Measurements from ENCODE around the gene OR8K5.
"Not testable (repeated sequence)": the region's sequence is repeated elsewhere in the genome, so short reads cannot be mapped to it uniquely, and the experiment has no call there.

The OR8K5 gene

DNA sequence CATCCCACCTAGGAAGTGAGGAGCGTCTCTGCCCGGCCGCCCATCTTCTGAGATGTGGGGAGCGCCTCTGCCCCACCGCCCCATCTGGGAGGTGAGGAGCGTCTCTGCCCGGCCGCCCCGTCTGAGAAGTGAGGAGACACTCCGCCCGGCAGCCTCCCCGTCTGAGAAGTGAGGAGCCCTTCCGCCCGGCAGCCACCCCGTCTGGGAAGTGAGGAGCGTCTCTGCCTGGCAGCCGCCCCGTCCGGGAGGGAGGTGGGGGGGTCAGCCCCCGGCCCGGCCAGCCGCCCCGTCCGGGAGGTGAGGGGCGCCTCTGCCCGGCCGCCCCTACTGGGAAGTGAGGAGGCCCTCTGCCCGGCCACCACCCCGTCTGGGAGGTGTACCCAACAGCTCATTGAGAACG lies 16.4 kb downstream of the OR8K5 start:
- not testable (repeated sequence) for H3K36me3 ChIP-seq (ENCODE audit: control insufficient read depth, insufficient read depth, low read length); H3K4me1 ChIP-seq (ENCODE audit: control insufficient read depth, insufficient read depth, low read length); H3K9ac ChIP-seq (ENCODE audit: low read depth, low read length); H3K27ac ChIP-seq (ENCODE audit: low read depth, low read length); H3K27me3 ChIP-seq (ENCODE audit: control insufficient read depth, insufficient read depth, low read length); H3K4me3 ChIP-seq (ENCODE audit: low read depth, low read length); H3K9me3 ChIP-seq (ENCODE audit: control insufficient read depth, insufficient read depth, low read length)

- H3K4me3 ChIP-seq (ENCODE audit: low read depth, low read length) = no peak within 1 kb of the TSS
- H3K9ac ChIP-seq (ENCODE audit: low read depth, low read length) = no peak within 1 kb of the TSS
- no peaks in the 10 kb centered on the region for H3K4me1 ChIP-seq (ENCODE audit: control insufficient read depth, insufficient read depth, low read length)
- H3K27ac ChIP-seq (ENCODE audit: low read depth, low read length) = no peak within 1 kb of the TSS
- no peaks in the 10 kb centered on the region for H3K9me3 ChIP-seq (ENCODE audit: control insufficient read depth, insufficient read depth, low read length)
- H3K27me3 ChIP-seq (ENCODE audit: control insufficient read depth, insufficient read depth, low read length) = no peaks in the 10 kb centered on the region
- H3K36me3 ChIP-seq (ENCODE audit: control insufficient read depth, insufficient read depth, low read length) = no peaks in the 10 kb centered on the region
These were observed 19.9 kb downstream of the OR8K5 start, which contains the start of gene OR8J3 for GRCh38 chr11:56140151-56140661. Gene OR8J3, minus strand, starts transcription at chr11:56140201. Its CDS starts 2,483 bp downstream, at chr11:56137718.

DNA sequence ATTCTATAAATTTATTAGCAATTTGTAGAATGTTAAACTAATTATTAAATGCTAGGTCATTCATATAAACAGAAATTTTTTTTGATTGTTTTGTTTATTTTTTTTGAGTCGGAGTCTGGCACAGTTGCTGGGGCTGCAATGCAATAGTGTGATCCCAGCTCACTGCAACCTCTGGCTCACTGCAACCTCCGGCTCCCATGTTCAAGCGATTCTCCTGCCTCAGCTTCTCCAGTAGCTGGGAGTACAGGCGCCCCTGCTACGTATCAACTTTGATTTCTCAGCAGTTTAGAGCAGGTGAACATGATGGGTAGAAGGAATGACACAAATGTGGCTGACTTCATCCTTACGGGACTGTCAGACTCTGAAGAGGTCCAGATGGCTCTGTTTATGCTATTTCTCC lies 38.0 kb downstream of the OR8K5 start, which contains the start of gene OR8H3:
Gene OR8H3, plus strand, starts transcription at position 301 of the 400 bp plus-strand sequence. Its CDS starts 0 bp downstream, at position 301.
- H3K9me3 ChIP-seq (ENCODE audit: control insufficient read depth, insufficient read depth, low read length) = no peaks in the 10 kb centered on the region
- no peaks in the 10 kb centered on the region for H3K27me3 ChIP-seq (ENCODE audit: control insufficient read depth, insufficient read depth, low read length)
- H3K27ac ChIP-seq (ENCODE audit: low read depth, low read length) = no peak within 1 kb of the TSS
- no peak within 1 kb of the TSS for H3K9ac ChIP-seq (ENCODE audit: low read depth, low read length)
- no peak within 1 kb of the TSS for H3K4me3 ChIP-seq (ENCODE audit: low read depth, low read length)
- no peaks in the 10 kb centered on the region for H3K36me3 ChIP-seq (ENCODE audit: control insufficient read depth, insufficient read depth, low read length)
- H3K4me1 ChIP-seq (ENCODE audit: control insufficient read depth, insufficient read depth, low read length) = no peaks in the 10 kb centered on the region

Measured in HUES48 (cell line).